ENCODE results near the gene NPTN.

Gene NPTN

DNA sequence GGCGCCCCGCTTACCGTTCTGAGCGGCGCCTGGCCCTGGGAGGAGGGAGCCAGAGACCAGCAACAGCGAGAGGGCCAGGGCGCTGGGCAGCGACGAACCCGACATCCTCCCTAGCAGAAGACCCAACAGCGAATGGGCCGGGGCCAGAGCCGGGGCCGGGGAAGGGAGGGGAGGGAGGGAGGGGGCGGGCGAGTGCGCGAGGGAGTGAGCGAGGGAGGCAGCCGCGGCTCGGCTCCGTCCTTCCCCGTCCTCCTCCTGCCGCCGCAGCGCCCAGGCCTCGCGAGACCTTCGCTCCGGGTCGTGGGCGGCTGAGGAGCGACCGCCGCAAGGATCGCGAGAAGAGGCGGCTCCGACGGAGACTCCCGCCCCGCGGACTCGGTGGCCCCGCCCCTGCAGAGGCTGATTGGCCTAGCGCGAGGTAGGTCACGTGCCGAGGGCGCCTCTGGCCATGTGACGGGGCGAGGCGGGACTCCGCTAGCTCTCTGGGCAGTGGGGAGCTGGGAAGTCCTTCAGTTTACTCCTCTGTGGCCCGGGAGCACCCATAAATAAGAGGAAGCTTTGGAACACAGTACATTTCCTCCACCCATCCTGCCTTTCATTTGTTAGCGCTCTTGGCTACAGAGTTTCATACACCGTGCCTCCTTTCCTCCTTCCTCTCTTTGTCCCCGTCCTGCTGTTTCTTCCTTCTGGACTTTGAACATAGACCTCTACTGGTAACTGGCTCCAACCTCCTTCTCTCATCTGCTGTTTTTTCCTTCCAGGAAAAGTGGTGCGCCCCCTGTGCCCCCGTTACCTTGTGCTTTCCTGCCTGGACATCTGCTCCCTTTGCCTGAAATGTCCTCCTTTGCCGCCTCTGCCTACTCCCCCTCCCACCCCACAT is at the start of gene NPTN:
NPTN (minus strand) TSS at position 279 of the 880 bp plus-strand sequence; CDS start at position 105, 174 bp downstream.
- peak; percentile 97 for DNase-seq

DNA sequence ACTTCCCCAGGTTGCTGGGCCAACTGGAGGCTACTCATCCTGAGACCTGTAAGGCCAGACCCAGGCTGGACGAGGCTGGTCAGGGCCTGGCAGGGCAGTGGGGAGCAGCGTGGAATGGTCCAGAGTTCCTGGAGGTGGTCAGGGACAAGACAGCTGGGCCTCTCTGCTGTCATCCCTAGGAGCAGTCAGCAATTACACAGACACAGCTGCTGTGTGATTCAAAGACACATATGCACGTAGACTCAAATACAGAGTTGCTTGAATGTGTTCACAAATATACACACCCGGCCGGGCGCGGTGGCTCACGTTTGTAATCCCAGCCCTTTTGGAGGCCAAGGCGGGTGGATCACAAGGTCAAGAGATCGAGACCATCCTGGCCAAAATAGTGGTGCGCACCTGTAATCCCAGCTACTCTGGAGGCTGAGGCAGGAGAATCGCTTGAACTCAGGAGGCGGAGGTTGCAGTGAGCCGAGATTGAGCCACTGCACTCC is 49.5 kb upstream of the NPTN start:
- DNase-seq: no peak

DNA sequence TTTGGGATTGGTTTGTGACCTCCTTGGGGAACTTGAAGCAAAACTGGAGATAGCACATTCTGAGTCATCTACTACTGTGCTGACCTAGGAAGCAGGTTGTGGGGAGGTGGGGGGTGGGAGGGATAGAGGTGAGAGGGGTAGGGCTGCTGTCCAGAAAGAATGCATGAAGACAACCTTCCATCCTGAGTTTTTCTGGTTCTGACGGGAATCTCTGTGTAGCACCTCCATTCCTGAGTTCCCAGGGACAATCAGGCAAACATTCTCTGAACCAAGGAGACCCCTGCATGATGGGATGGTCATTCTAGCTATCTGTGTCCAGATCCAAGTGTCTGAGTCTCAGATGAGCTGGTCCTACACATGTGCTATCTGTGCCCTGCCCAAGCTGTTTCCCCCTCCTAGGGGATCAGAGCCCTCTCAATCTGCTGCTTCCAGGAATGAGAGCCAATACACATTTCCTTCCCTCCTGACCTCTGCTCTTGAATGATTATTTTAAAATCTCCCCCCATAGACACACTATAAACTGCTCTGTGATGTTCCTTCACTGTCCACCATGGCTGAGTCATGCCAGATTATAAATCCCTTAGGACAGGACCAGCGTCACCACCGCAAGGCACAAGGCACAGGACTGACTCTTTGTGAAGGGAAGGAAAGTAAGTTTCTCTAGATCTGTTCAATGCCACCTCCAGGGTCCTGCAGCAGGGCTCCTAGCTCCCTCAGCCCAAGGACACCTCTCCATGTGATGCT is 48.8 kb upstream of the NPTN start:
- no peak for DNase-seq

DNA sequence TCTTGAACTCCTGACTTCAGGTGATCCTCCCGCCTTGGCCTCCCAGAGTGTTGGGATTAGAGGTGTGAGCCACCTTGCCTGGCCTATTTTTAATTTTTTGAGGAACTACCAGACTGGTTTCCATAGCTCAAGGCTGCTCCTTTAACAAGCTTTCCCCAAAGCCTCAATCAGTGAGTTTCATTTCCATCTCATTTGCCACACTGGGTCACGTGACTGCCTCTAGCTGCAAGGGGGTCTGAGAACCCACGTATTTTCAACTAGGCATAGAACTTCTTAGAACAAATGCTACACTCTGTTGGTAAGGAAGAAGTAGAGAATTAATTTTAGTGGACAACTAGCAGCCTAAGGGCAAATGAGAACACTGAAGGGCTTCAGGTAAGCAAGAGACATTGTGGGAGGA is 47.9 kb upstream of the NPTN start:
- DNase-seq: peak; percentile 61

DNA sequence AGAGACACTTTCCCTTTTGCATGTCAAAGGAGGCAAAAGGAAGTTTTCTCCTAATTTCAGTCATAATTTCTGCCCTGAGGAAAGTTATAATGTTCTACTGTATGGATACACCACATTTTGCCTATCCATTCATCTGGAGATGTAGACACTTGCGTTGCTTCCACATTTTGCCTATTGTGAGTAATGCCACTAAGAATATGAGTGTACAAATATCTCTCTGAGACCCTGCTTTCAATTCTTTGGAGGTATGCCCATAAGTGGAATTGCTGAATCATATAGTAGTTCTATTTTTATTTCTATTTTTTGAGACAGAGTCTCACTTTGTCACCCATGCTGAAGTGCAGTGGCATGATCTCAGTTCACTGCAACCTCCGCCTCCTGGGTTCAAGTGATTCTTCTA is 47.4 kb upstream of the NPTN start:
- no peak for DNase-seq

DNA sequence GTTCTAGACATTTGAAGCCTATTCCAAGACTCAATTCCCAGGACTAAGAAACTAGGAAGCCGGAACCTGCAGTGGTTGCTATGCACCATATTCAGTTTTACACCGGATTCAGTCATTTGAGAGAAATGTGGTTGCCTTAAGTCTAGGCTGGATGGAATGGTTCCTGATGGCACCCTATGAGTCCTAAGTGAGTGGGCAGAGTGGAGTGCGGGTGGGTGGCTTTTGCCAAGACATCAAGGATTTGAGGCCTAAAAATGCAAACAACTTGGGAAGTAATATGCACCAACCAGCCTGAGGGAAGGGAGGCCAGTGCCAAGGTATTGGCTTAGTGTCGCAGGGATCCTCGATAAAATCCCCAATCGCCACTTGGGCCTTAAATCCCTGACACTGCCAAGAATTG is 46.8 kb upstream of the NPTN start:
- DNase-seq: no peak

DNA sequence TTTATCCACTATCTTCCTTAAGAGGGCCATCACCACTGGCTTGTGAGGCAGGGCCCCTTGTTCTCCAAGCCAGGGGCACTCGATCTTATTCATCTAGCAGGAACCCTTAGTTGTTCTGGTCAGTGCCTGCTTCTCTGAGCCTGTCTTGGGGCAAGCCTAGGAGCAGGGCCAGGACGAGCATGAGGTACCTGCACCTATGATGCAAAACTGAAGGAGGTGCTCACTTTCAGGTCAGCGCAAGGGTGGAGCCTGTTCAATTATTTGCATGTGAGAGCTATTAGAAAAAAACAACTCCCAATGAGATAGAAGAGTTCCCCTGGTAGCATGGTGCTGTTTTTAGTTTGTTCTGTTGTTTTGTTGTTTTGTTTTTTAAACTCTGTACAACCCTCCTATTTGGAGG is 46.0 kb upstream of the NPTN start:
- DNase-seq: no peak

DNA sequence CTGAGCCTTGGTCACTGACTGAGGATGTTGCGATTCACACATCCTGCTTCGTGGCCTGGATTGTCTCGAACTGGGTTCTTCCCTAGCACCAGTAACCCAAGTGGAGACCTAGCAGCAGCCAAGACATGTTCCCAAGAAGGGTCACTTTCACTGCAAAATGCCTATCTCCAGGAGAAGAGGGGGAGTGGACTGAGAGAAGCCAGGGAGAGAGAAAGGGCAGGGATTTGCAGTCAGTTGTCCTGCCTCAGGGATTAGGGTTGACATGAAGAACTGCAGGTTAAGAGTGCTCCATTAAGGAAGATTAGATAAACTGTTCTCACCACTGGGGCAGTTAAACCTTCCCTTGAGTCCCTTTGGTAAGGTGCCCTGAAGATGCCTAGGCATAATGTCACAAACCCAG is 45.3 kb upstream of the NPTN start:
- no peak for DNase-seq

DNA sequence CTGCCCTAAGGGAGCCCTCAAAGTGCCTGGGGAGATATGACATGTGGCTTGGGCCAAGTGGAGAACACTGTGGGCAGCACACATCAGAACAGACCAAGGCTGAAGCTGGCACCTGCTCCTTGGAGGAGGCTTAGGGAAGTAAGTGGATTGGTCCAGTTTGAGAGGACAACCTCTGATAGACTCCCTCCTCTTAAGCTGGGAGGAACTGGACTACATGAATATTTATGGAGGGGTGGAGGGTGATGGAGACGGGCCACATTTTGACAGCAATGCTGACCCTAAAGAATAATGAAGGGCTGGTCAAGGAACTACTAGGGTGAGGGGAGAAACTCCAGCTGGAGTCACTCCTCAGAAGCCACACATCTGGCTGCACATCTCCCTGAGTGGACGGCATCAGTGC is 44.5 kb upstream of the NPTN start:
- no peak for DNase-seq

DNA sequence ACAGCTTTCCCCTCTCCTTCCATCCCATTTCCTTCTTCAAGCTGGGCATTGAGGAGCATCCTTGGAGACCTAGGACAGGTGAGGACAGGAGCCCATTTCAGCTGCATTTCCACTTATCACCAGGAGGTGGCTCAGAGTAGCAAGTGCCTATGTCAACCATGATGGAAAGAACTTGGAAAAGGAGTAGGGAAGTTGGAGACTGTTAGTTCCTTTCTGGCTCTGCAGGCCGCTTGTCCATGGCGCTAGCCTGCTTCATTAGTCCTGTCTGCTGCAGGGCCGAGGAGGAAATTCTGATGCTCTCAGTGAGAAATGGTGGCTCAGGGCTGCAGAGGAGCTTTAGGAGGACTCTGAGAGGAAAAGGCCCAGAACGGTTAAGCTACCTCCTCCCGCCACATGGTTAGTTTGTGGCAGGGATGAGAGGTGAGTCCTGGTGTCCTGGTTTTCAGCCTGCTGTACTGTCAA is 44.0 kb upstream of the NPTN start:
- DNase-seq: peak; percentile 2

DNA sequence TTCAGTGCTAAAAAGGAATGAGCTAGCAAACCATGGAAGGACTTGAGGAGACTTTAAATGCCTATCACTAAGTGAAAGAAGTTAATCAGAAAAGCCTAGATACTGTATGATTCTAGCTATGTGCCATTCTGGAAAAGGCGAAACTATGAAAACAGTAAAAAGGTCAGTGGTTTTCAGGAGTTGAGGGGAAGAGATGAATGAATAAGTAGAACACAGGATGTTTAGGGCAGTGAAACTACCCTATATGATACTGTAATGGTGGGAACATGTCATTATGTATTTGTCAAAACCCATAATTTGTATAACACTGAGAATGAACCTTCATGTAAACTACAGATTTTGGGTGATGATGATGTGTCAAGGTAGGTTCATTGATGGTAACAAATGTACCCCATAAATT is 41.4 kb upstream of the NPTN start:
- DNase-seq: no peak

DNA sequence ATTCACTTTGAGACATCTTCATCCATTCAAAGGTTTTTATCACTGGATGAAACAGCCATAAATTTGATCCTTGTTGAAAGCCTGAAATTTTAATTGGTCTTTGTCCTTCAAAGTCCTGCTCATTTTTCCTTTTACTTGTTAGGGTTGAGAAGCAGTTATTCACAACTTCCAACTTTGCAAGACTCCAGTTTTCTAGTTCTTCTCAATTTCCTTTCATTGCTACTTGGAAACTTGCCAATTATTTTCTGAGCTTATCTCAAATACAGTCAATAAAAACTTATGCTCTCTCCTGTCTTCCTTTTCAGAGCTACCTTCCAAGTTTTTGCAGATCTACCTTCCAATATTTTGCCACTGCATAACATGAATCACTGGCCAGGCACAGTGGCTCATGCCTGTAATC is 27.3 kb upstream of the NPTN start:
- no peak for DNase-seq

DNA sequence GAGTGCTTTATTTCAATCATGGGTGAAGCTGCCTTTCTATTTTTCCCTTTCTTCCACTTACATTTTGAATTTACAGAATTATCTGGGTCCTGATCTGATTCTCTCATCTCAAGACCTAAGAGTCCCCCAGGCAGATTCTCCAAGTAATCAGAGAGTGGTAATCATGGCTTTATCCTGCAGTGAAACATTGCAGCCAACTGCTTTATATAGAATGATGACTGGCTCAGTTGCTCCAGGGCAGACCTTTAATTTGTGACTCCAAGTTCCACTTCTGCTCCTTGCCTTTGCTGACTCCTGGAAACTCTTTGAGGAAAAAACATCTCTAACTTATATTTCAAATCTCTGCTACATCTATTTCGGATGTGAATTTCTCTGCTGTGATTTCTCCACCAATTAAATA is 25.5 kb upstream of the NPTN start:
- no peak for DNase-seq

DNA sequence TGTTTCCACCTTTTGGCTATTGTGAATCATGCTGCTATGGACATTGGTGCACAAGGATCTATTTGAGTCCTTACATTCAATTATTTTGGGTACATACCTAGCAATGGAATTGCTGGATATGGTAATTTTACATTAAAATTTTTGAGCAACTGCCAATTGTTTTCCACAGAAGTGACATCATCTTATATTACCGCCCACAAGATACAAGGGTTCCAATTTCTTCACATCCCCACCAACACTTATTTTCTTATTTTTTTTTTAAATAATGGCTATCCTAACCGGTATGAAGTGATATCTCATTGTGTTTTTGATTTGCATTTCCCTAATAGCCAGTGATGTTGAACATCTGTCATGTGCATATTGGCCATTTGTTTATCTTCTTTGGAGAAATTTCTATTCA is 22.5 kb upstream of the NPTN start:
- no peak for DNase-seq

DNA sequence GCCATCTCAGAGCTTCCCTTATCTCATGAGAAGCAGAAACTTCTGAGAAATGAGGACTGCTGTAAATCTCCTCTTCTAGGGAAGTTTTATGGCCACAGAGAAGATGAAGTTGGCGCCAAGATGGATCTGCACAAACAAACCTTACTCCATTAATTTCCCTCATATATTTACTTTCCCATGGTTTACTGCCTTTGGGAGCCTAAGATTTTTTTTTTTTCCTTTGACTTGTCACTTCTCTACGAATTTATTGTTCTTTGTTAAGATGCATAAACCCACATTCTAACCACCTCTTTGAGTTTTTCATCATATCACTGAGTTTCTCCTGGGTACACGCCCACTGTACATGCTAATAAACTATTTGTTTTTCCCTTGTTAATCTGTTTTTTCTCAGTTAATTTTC is 21.5 kb upstream of the NPTN start:
- no peak for DNase-seq

DNA sequence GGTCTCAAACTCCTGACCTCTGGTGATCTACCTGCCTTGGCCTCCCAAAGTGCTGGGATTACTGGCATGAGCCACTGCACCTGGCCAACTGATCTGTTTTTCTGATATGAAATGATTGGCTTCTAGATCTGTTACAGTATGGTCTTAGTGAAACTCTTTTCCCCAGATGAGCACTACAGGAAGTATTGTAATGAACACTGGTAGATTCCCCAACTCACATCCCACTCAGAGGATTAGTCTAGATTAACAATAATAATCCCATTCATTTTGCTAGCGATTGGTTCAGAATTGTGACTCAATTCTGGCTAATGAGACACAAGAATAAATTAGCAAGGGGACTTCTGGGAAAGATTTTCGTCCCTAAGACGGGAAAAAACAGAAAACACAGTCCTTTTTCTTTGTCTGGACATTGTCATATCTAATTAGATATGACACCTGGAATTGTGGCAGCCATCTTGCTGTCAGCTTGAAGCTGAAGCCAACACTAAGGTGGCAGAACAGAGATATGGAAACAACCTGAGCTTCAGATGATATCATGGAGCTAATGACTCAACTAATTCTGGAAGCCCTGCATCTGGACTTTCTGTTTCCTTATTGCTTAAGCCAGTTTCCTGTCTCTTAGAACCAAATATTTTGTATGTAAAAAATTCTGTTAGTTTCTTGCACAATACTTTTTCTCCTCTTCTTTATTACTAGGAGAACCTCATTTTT is 17.4 kb upstream of the NPTN start:
- peak; percentile 82 for DNase-seq

DNA sequence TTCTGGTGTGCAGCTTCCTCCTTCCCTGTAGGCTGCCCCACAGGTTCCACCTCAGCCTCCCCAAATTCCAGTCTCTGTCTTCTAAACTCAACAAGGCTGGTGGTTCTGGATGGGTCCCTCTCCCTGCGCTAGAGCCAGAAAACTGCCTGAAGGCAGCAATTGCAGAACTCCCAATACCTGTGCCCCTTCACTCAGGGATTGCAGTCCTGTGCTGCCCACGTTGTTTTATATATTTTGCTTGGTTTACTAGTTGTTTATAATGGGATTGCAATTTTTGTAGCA is 14.8 kb upstream of the NPTN start:
- DNase-seq: no peak

DNA sequence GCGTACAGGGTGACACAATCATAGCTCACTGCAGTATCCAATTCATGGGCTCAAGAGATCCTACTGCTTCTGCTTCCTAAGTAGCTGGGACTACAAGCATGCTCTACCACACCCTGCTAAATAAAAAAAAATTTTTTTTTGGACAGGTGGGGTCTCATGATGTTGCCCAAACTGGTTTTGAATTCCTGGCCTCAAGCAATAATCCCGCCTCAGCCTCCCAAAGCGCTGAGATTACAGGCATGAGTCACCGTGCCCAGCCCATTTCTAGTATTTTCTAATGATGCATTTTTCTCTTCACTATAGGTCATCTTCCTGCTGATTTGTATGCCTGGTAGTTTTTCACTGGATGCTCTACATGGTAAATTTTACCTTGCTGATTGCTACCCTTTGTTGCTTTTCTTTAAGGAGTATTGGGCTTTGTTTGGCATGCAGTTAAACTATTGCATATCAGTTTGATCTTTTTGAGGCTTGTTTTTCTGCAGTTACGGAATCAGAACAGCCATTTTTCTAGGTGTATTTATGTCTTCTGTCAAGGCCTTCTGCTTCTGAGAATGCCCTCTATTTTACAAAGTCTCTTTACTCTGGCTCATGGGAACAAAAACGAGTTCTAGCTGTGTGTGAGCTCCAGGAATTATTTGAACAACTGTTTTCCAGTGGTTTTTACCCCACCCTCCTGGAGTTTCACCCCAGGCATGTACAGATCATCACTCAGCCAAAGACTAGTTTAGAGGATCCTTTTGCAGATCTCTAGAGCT is 14.2 kb upstream of the NPTN start:
- DNase-seq: no peak

DNA sequence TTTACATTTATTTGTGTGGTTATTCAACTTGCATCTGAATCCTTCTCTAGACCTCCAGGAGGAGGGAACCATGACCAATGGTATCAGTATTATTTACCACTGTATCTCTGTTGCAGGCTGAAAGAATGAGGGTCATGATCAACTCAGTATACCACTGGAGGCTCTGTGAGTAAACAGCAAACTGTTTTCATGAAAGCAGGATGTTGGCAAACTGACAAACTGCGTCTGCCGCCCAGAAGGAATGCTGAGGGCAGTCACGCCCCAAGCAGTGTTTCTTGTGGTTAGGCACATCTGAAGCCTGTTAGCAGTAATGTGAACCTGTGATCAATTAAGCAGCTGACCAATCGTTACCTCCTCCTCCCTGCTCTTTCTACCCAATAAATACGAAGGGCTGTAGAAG is 6.3 kb upstream of the NPTN start:
- DNase-seq: peak; percentile 13

DNA sequence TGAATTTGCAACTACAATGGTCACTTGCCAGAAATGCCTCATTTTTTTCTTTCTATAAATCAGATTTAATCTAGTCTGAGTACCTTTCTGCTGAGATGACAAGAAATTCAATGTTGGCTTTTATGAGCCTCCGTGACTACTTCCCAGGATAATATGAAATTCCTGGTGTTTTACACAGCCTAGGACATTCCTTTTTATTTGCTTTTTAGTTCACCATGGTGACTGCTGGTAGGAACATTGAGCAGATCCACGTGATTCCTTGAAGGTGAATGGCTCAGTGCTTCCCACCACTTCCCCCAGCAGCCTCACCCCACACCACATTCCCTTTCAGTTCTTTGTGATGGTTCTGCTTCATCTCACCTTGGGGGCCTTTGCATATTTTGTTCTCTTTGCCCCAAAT is 4.3 kb upstream of the NPTN start:
- DNase-seq: no peak

DNA sequence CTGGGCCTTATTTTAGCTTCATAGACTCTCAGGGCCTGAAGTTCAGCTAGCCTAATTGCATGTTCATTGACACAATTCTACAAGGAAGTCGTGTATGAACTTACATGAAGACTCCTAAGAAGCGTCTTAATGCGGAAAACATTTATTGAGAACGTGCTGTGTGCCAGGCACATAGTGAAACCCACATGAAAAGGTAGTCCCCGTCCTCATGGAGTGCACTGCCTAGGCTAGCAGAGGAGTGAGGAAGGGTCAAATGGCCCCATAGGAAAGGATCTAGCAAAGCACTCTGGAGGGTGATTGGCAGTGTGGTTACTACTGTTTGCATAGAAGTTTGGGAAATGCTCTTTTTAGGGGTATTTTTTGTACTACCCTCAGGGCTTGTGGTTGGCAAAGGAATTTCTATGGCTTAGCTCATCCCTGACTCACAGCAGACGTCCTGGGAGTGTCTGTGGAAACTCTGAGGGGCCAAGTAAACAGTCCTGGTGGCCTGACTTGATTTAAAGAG is 854 bp upstream of the NPTN start:
- peak; percentile 52 for DNase-seq

DNA sequence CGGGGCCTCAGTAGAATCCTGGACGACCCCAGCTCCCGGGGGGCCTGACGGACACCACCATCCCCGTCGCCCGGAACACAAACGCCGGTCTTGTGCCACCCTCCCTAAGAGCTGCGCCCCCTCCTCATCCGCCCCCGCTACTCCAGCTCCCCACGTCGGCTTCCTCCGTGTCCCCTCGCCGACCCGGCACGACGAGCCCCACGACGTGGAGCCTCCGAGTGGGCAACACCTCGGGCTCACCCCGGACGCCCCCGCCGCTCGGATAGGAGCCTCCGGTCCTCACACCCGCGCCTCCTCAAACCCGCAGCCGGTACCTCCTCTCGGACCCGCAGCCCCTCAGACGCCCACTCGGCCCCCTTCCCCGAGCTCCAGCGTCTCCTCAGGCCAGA is 525 bp downstream of the NPTN start:
- DNase-seq: no peak
